HK-2 (cell line): Measurements from ENCODE around the gene ABCB9.

Source experiments
- DNase-seq: peaks from one replicate; pipeline ENCODE4 v3.0.0-alpha.2; 2018; ENCODE audit not compliant: unreplicated experiment

The ABCB9 gene

GRCh38 chr12:122981587-122982476 is 15.6 kb upstream of the ABCB9 start:
- no peak for DNase-seq

GRCh38 chr12:122981036-122981471 is 14.8 kb upstream of the ABCB9 start:
- peak; percentile 47 for DNase-seq

GRCh38 chr12:122980183-122981035 is 14.1 kb upstream of the ABCB9 start, which contains the start of gene ARL6IP4:
TSS of gene ARL6IP4 (plus strand) at chr12:122980681. CDS start at chr12:122981140, 459 bp downstream.
- peak; percentile 67 for DNase-seq

GRCh38 chr12:122979908-122980182 is 13.6 kb upstream of the ABCB9 start:
- no peak for DNase-seq

- DNase-seq, result no peak
These were observed 13.0 kb upstream of the ABCB9 start for GRCh38 chr12:122979001-122979907.

GRCh38 chr12:122978507-122978955 is 12.3 kb upstream of the ABCB9 start:
- DNase-seq, result no peak

- no peak for DNase-seq
These were observed 11.6 kb upstream of the ABCB9 start for GRCh38 chr12:122977655-122978392.

GRCh38 chr12:122977153-122977552 is 10.9 kb upstream of the ABCB9 start:
- DNase-seq, result no peak

GRCh38 chr12:122976648-122976975 is 10.3 kb upstream of the ABCB9 start:
- DNase-seq, result peak; percentile 28

GRCh38 chr12:122975790-122976647 is 9.8 kb upstream of the ABCB9 start:
- DNase-seq, result peak; percentile 34

- peak; percentile 89 for DNase-seq
These were observed 8.9 kb upstream of the ABCB9 start, which contains the start of gene OGFOD2 for GRCh38 chr12:122974892-122975789. TSS of gene OGFOD2 (plus strand) at chr12:122975244. CDS start at chr12:122975252, 8 bp downstream.

- peak; percentile 98 for DNase-seq
These were observed 8.1 kb upstream of the ABCB9 start for GRCh38 chr12:122974274-122974891.

GRCh38 chr12:122969676-122970075 is 3.4 kb upstream of the ABCB9 start:
- DNase-seq, result no peak

- DNase-seq, result no peak
These were observed 1.8 kb upstream of the ABCB9 start for GRCh38 chr12:122968104-122968503.

- no peak for DNase-seq
These were observed 684 bp upstream of the ABCB9 start for GRCh38 chr12:122966743-122967550.

GRCh38 chr12:122965321-122965751 is 927 bp downstream of the ABCB9 start:
- DNase-seq, result no peak

- no peak for DNase-seq
These were observed 1.6 kb downstream of the ABCB9 start for GRCh38 chr12:122964439-122965257.
